Neural cell (in vitro differentiated cells): ENCODE measurements around the gene ESF1. TPM values are rescaled to one million over a fixed set of nuclear protein-coding genes. Genes with fewer than 3 reads are reported as not detected.
"Not testable (repeated sequence)": the region's sequence is repeated elsewhere in the genome, so short reads cannot be mapped to it uniquely, and the experiment has no call there.

ENCODE experiments used
- H2AFZ ChIP-seq: fragments of 200-600, 300-800 bp; sonication (generic), shearing (Covaris generic); 2 replicates; pipeline ENCODE4 v1.6.0; 2014; ENCODE audit warnings: low read depth, mild to moderate bottlenecking, antibody characterized with exemption, low read length, moderate library complexity
- H3F3A ChIP-seq: fragments of 200-600 bp; shearing (Covaris generic); 2 replicates; pipeline ENCODE4 v1.6.1; 2016; ENCODE audit warnings: mild to moderate bottlenecking, moderate library complexity, mixed read lengths, antibody characterized with exemption, low read length; ENCODE audit not compliant: insufficient read depth, poor library complexity, severe bottlenecking
- H3K27ac ChIP-seq: fragments of 200-600, 300-800 bp; sonication (generic), shearing (Covaris generic); 2 replicates; pipeline ENCODE4 v1.5.1; 2014; ENCODE audit warnings: mild to moderate bottlenecking, low read length, moderate library complexity
- H3K27me3 ChIP-seq: fragments of 300-800, 200-600 bp; sonication (generic), shearing (Covaris generic); 2 replicates; pipeline ENCODE4 v1.6.0; 2014; ENCODE audit warnings: mild to moderate bottlenecking, low read depth, low read length, moderate library complexity; ENCODE audit not compliant: insufficient read depth
- H3K36me3 ChIP-seq: fragments of 300-800, 200-600 bp; sonication (generic), shearing (Covaris generic); 2 replicates; pipeline ENCODE4 v1.5.1; 2014; ENCODE audit warnings: mild to moderate bottlenecking, antibody characterized with exemption, low read length, moderate library complexity; ENCODE audit not compliant: insufficient read depth
- H3K4me2 ChIP-seq: fragments of 300-800, 200-600 bp; sonication (generic), shearing (Covaris generic); 2 replicates; pipeline ENCODE4 v1.6.0; 2014; ENCODE audit warnings: mild to moderate bottlenecking, low read length
- H3K4me3 ChIP-seq: fragments of 300-800, 200-600 bp; sonication (generic), shearing (Covaris generic); 2 replicates; pipeline ENCODE4 v1.5.1; 2014; ENCODE audit warnings: mild to moderate bottlenecking, low read length, moderate library complexity
- H3K79me2 ChIP-seq: fragments of 200-600 bp; shearing (Covaris generic); replicated peaks from 2 replicates; pipeline ENCODE4 v1.6.0; 2014; ENCODE audit warnings: mild to moderate bottlenecking, low read length, moderate library complexity; ENCODE audit not compliant: insufficient read depth
- H3K9ac ChIP-seq: fragments of 300-800, 200-600 bp; sonication (generic), shearing (Covaris generic); 2 replicates; pipeline ENCODE4 v1.6.1; 2016; ENCODE audit warnings: mild to moderate bottlenecking, low read length, mixed read lengths
- H3K9me2 ChIP-seq: fragments of 200-600 bp; shearing (Covaris generic); 2 replicates; pipeline ENCODE4 v1.6.1; 2016; ENCODE audit warnings: mild to moderate bottlenecking, low read length, mixed read lengths; ENCODE audit not compliant: insufficient read depth
- H3K9me3 ChIP-seq: fragments of 200-600, 300-800 bp; sonication (generic), shearing (Covaris generic); 2 replicates; pipeline ENCODE4 v1.6.1; 2016; ENCODE audit warnings: mild to moderate bottlenecking, mixed run types, low read length, moderate library complexity, mixed read lengths
- H4K20me1 ChIP-seq: fragments of 200-600 bp; shearing (Covaris generic); 2 replicates; pipeline ENCODE4 v1.6.1; 2016; ENCODE audit warnings: mild to moderate bottlenecking, mixed run types; ENCODE audit not compliant: insufficient read depth
- CTCF ChIP-seq: fragments of 450-650 bp; IDR thresholded peaks from 2 replicates; pipeline ENCODE4 v1.5.1; 2014; ENCODE audit warnings: antibody characterized with exemption, mild to moderate bottlenecking, moderate library complexity; ENCODE audit not compliant: poor library complexity, severe bottlenecking
- EP300 ChIP-seq: fragments of 450-650 bp; conservative IDR thresholded peaks from 2 replicates; pipeline ENCODE4 v1.6.1; 2014; ENCODE audit warnings: antibody characterized with exemption, mild to moderate bottlenecking, moderate library complexity; ENCODE audit not compliant: poor library complexity, severe bottlenecking
- EZH2 ChIP-seq: fragments of 200-600, 300-800 bp; shearing (Covaris generic), sonication (generic); IDR thresholded peaks from 2 replicates; pipeline ENCODE4 v1.6.1; 2014; ENCODE audit warnings: antibody characterized with exemption, low read length, borderline replicate concordance, mild to moderate bottlenecking; ENCODE audit not compliant: insufficient read depth, poor library complexity, severe bottlenecking
- MXI1 ChIP-seq: fragments of 450-650 bp; conservative IDR thresholded peaks from 2 replicates; pipeline ENCODE4 v1.6.1; 2014; ENCODE audit warnings: antibody characterized with exemption, mild to moderate bottlenecking; ENCODE audit not compliant: poor library complexity, severe bottlenecking
- POLR2AphosphoS5 ChIP-seq: IDR thresholded peaks from 2 replicates; pipeline ENCODE4 v1.6.1; 2012
- RAD21 ChIP-seq: fragments of 450-650 bp; conservative IDR thresholded peaks from 2 replicates; pipeline ENCODE4 v1.6.1; 2014; ENCODE audit warnings: antibody characterized with exemption, mild to moderate bottlenecking, moderate library complexity
- REST ChIP-seq: IDR thresholded peaks from 2 replicates; pipeline ENCODE4 v1.6.1; 2012; ENCODE audit warnings: borderline replicate concordance
- SMC3 ChIP-seq: fragments of 450-650 bp; conservative IDR thresholded peaks from 2 replicates; pipeline ENCODE4 v1.6.1; 2014; ENCODE audit warnings: antibody characterized with exemption, mild to moderate bottlenecking, moderate library complexity; ENCODE audit not compliant: poor library complexity
- TAF1 ChIP-seq: IDR thresholded peaks from 2 replicates; pipeline ENCODE4 v1.6.1; 2012; ENCODE audit warnings: low read depth
- polyA plus RNA-seq: library from polyadenylated mRNA; depleted of rRNA; stranded (reverse); fragments of >200 nt; gene quantifications from 2 replicates; pipeline ENCODE4 v1.2.3, GENCODE V29; 2014

Gene ESF1
- polyA plus RNA-seq, 1 donor from 2014 or later = 10.0 TPM

GRCh38 chr20:13765868-13766416, 18.8 kb downstream of the ESF1 start:
- H3K9me2 ChIP-seq = no peaks in the 10 kb centered on the region
- H3K36me3 ChIP-seq = peaks cover 20% of the 10 kb centered on the region
- H2AFZ ChIP-seq = no peak overlapping the region
- no peak overlapping the region for H3K27ac ChIP-seq
- no peaks in the 10 kb centered on the region for H3F3A ChIP-seq
- H4K20me1 ChIP-seq = no peaks in the 10 kb centered on the region
- no peaks in the 10 kb centered on the region for H3K27me3 ChIP-seq
- TF ChIP-seq RAD21 = no peak
- TF ChIP-seq MXI1 = no peak
- no peak for TF ChIP-seq EZH2
- TF ChIP-seq EP300 = no peak
- no peak for TF ChIP-seq POLR2AphosphoS5
- no peak for TF ChIP-seq CTCF
- no peak for TF ChIP-seq REST
- no peak for TF ChIP-seq SMC3
- TF ChIP-seq TAF1 = no peak
- H3K4me3 ChIP-seq = no peak overlapping the region
- no peaks in the 10 kb centered on the region for H3K79me2 ChIP-seq
- no peak overlapping the region for H3K4me2 ChIP-seq
- H3K9me3 ChIP-seq = no peaks in the 10 kb centered on the region
- H3K9ac ChIP-seq = no peak overlapping the region

GRCh38 chr20:13765299-13765698, 19.4 kb downstream of the ESF1 start:
- no peak for TF ChIP-seq SMC3
- TF ChIP-seq EZH2 = no peak
- TF ChIP-seq REST = no peak
- no peak for TF ChIP-seq MXI1
- no peak for TF ChIP-seq POLR2AphosphoS5
- no peak for TF ChIP-seq CTCF
- TF ChIP-seq RAD21 = no peak
- TF ChIP-seq EP300 = no peak
- no peak for TF ChIP-seq TAF1
- Histone ChIP-seq H3K9me2 (no peaks in the 10 kb centered on the region), H3F3A (no peaks in the 10 kb centered on the region), H2AFZ (no peak overlapping the region), H3K27ac (no peak overlapping the region), H3K9me3 (no peaks in the 10 kb centered on the region), H3K36me3 (peaks cover 20% of the 10 kb centered on the region), H3K4me2 (no peak overlapping the region), H3K27me3 (no peaks in the 10 kb centered on the region), H3K79me2 (no peaks in the 10 kb centered on the region), H3K9ac (no peak overlapping the region), H3K4me3 (no peak overlapping the region), H4K20me1 (no peaks in the 10 kb centered on the region)

GRCh38 chr20:13760451-13760946, 24.2 kb downstream of the ESF1 start:
- H3K27ac ChIP-seq, H3K36me3 ChIP-seq, H3K9me3 ChIP-seq, H3K4me2 ChIP-seq, H2AFZ ChIP-seq, H4K20me1 ChIP-seq, H3K4me3 ChIP-seq, H3F3A ChIP-seq, H3K9ac ChIP-seq, H3K79me2 ChIP-seq, H3K9me2 ChIP-seq, H3K27me3 ChIP-seq: not testable (repeated sequence)
